HG02840 (cell line): ENCODE measurements around the gene P4HA2.
A peak's percentile ranks its signal among the peaks of the same experiment; 100 is the strongest.

ENCODE experiments used
- ATAC-seq: cut with Tn5 transposase; IDR thresholded peaks from one replicate; pipeline ENCODE4 v1.9.1; 2021; ENCODE audit warnings: mild to moderate bottlenecking, moderate library complexity, moderate number of reproducible peaks; ENCODE audit not compliant: unreplicated experiment, low FRiP score

P4HA2 gene

DNA sequence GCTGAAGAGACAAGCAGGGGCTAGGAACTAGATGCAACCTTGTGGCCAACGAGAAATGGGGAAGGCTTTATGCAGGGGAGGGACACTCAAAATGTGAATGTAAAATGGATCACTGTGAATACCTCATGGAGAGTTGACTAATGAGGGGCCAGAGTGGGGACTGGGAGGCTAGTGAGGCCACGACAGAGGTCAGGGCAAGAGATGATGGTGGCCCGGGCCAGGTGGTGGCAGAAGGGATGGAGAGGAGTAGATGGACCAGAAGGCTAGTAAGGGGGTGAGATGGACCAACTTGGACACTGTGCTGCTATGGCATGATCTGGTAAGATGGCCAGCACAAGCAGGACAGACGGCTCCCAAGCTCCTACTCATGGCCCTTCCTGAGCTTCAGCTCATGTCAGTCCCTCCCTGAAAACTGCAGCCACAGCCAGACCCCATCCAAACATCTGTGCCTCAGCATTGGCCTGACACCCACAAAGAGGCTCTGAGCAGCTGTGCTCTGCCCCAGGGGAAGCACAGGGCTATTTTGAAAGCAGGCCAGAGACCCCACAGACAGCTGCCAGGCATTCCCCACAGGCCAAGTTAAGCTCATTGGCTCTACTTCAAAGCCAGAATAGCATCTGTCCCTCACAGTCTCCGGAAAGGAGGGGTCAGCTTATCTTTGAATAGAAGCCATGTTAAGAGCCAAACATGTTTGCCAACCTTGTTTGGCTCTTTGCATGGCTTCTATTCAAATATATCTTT is 22.1 kb downstream of the P4HA2 start:
- ATAC-seq: peak; percentile 52

DNA sequence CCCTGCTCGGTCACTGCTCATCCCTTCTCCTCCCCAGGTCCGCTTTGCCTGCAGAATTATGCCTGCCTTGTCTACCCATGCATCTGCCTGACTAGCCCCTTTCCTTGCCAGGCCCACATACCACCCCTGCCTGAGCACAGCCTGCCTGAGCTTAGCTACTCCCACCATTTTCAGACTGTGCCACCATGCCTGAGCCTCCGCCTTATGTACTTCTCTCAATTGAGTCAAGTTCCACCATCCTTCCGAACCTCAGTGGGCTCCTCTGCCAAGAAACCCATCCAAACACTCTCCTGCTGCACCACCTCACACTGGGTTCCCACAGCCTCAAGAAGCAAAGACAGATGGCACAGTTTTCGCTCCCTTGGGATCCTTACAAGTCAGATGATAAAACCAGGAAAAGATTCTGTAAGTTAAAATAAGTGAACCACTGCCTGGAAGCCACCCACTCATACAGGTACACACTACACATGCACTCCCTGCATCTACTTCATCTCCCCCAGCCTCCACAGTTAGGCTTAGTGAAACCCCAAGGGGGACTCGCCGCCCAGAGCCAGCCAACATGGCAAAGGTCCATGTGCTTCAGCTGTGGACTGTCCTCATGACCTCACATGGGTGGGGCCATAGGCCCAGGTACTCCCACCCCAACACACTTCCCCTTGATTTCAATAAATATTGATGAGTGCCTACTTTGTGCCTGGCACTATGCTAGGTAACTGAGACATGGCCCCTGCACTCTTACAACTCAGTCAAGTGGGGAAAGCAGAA is 23.1 kb downstream of the P4HA2 start:
- no peak for ATAC-seq

DNA sequence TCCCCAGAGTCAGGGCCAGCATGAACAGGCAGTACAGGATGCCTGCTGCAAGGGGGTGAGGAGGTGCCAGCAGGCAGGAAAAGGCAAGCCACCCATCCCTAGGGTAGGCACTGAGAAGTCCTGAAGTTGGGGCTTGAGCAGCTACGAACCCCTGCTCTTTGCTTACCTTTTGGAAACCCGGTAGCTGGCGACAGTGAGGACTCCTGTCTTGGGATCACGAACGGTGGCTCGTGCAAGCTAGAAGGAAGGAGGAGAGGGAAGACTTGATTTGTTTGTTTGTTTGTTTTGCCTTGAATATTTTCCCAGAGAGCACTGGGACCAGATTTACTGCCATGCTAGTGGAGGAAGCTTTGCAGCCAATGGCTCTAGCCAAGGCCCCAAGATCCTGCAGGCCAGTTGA is 23.7 kb downstream of the P4HA2 start:
- no peak for ATAC-seq

DNA sequence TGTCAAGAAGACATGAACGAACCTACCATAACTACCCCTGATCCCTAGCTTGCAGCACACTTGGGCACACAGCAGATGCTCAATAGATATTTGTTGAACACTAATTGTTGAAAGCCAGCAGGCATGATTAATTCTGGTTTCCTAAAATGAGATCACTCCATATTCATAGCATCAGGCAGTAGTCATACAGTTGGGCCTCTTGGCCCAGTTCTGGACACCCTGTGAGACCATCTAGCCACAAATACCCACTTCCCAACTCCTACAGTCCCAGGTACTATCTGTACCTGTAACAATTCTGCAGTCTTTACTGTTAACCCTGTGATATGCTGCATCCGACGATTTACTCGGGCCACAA is 24.2 kb downstream of the P4HA2 start:
- no peak for ATAC-seq

DNA sequence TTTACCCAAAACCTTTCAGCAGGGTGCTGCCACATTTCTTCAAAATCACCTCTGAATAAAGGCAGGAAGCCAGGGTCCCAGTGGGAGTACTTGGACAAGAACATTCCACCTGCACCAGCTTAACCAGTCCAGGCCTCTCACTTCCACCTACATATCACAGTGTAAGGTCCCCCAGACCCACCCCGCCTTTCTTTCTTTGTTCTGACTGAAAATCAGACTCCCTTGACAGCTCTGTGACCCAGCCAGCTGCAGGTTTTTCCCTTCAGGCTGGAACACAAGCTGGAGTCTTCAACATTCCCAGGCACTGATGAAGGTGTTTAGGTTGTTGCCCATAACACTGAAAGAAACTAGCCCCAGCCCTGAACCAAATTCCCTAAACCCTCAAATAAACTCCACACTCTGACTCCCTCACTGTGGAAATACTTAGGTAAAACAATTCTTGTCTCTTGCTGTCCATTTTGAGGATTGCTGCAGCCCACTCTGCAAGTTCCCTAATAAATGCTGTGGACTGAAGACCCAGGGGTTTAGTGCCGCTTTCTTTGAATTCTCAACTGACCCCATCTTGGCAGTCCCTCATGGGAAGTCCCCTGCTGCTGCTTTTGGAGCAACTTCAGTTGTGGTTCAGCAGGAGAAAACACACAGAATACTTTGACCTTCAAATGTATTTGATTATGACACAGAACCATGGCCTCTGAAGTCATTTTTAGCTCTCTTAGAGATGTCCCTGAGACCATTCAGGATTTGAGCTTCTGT is 24.8 kb downstream of the P4HA2 start:
- no peak for ATAC-seq

DNA sequence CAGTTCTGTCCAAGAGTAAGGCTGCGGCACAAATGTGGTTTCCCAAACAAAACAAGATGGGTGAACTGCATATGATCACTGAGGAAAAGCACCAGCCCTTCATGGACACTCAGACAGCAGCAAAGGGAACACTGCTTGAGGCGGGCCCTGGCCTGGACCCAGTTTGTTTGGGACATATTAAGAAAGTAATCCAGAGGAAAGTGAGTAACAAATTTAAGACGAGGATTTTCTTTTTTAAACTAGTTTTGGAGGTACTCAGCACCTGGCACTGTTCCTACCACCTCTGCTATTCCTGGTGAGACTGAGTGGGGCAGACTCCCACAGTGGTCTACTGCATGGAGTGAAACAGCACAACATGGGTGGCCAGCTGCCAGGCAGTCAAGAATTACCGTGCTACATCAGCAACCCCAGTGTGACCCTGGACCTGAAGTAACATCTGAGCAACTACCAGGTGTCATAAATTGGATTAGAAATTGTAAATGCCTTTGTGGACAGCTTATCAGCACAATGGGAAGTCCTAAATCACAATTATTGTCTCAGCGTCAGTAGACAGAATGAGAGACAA is 28.5 kb downstream of the P4HA2 start:
- no peak for ATAC-seq

DNA sequence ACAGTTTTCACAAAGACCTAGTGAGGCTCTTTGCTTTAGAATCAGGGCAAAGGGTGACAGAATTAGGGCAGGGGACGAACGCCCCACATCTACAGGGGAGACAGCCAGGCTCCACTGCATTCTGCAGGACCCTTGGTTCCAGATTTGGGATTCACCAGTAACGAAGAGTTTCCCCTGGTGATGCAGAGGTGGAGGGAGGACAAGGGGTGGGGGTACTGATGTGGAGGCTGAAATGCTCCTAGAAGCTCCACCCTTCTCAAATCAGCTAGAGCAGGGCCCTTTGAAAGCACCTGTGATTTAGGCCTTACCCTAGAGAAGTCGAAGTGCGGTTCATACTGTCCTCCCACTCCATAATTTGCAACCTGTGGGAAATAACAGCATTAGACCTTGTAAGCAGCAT is 29.1 kb downstream of the P4HA2 start:
- no peak for ATAC-seq

DNA sequence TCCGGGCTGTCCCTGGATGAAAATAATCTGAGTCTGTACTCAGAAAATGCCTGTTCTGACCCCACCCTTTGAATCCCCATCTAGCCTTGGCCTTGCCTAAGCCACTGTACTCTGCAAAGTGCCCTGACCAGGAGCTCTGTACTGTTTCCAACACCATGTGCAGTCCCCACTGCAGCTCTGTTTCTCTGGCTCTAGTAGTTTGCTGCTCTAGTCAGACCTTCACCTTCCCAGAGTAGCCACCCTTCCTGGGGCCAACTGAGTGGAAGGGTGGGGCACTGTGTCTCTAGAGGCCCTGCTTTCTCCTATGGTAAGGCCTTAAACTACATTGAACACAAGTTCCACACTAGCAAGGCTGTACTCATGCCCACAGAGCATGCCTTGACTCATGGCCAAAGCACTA is 31.9 kb downstream of the P4HA2 start:
- ATAC-seq: no peak

DNA sequence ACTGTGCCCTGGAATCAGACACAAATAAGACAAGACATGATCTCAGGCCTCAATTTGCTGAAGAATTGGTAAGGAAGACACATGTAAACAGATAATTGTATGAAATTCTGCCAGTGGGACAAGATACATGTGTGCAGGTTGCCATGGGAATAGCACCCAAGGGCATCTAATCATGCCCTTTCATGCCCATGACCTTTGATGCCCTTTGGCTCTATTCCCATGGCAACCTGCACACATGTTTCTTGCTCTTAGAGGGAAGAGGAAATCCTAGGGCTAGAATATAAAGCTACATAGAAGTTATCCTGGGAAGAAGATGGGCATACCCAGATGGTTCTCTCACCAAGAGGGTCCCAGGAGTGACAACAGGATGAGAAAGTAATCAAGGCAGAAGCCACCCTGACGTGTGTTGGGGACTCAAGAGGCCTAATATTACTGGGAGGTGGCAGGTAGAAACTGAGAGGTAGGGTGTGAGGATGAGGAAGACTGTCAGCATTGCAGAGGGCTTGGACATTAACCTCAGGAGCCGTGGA is 34.4 kb downstream of the P4HA2 start:
- ATAC-seq: no peak

DNA sequence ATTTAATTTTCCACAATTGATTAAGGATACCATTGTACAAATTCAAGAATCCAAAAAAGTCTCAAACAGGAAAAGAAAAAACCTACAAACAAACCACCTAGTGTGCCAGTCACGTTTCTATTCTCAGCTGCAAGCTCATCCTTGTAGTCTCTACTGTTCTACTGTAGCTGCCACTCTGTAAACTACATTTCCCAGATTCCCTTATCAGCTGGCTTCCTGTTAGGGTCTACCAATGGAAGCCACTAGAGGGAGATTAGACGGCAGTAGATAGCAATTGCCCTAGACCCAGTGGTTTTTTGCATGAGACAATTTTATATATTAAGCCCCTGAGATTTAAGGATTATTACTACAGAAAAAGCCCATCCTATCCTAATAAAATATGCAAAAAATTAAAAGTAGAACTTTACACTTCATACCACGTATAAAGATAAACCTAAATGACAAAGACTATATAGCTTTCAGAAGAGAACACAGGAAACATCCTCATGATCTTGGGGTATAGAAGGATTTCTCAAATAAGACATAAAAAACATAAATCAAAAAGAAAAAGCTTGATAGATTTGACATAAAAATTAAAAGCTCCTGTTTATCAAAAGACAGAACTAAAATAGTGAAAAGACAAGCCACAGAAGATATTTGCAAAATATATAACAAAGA is 37.4 kb downstream of the P4HA2 start:
- ATAC-seq: peak; percentile 74

DNA sequence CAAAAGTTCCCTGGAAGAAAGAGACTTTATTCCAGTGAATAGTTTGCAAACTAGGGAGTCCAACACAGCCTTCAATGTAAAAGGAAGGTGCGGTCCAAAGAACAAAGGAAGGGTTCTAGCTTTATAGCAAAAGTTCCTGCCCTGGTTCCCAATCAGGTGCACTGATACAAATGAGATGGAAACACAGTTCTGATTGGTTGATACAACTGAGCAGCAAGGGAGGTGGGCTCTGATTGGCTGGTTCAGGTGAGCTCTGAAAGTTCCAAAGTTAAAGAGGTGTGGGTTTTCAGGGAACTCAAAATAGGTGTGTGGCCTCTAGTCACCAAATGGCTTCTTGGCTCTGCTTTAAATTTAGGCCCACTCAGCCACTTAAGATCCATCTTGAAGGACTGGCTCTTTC is 43.1 kb downstream of the P4HA2 start:
- no peak for ATAC-seq

DNA sequence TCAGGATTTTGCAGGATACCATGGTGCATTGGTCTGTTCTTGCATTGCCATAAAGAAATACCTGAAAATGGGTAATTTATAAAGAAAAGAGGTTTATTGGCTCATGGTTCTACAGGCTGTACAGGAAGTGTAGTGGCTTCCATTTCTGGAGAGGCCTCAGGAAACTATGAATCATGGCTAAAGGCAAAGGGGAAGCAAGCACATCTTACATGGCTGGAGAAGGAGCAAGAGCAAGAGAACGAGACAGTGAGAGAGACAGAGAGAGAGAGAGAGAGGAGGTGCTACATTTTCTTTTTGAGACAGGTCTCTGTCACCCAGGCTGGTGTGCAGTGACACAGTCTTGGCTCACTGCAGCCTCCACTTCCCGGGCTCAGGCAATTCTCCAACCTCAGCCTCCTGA is 43.9 kb downstream of the P4HA2 start:
- no peak for ATAC-seq

DNA sequence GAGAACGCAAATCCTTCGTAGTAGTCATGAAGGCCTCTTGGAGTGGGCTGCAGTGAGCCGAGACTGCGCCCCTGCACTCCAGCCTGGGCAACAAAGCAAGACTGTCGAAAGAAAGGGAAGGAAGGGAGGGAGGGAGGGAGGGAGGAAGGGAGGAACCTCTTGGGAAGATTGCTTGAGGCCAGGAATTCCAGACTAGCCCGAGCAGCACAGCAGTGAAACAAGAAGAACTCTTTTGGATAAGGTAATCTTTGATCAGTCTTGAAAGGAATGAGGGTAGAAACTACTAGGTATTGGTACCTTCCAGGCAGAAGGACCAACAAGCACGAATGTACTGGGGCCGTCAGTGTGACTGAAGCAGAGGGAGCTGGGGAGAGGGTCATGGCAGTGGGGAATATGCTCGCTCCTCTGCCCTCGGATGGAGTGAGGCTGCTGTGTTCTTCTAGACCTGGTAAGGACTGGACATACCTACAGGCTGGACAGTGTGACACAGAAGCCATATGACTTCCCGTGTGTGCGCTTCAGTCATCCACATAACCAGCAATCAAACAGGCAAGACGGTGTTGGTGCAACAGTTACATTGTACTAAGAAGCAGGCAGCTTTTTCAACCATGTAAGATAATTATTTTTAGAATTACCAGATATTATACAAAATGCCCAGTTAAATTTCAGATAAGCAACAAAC is 45.2 kb downstream of the P4HA2 start:
- ATAC-seq: no peak

DNA sequence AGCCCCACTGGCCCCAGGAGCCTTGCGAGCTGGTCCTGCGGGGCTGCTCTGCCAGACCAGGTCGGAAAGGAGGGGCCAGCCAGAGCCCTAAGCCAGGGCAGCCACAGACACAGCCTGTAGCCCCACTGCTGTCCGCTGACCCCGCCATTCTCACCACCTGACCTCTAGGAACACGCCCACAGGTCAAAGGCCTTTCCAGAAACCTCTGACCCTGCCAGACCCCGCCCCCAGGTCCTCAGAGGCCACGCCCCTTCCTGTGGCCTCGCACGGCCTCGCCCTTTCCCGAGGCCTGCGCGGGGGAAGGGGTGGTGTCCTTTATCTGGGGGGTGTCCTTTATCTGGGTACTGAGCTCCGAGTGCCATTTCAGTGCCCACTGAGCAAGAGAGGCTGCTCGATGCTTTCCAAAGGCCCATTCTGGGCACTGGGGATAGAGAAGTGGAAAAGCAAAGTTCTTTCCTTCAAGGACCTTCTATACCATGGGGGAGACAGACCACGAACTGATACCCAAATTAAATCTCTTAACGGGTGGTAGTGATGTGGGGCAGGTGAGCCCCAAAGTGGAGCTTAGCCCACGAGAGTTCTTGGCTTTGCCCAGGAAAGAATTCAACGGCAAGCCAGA is 46.5 kb downstream of the P4HA2 start:
- ATAC-seq: no peak

DNA sequence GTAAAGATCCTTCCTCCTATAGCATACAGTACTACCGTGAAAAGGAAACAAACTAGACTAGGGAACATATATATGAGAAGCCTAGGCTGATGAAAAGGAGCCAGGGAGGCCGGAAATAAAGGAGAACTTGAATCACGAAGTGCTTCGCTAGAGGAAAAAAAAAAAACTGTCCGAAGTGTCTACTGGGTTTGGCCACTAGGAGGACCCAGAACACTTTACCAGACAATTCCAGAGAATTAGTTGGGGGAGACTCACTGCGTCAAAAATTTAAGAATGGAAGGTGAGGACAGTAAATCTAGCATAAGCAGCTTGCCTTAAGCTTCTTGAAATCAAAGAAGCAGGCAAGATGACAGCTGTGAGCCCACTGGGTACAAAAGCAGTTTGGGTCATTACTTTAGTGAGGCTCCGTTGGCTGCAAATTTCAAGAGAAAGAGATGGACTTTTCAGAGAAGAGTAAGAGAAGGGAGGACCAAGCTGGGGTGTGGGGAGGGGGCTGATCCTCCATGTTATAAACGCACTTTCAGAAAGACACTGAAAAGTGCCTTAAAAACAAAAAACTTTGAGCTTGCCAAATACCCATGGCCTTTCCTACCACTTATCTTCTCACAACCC is 47.4 kb downstream of the P4HA2 start:
- ATAC-seq: no peak

DNA sequence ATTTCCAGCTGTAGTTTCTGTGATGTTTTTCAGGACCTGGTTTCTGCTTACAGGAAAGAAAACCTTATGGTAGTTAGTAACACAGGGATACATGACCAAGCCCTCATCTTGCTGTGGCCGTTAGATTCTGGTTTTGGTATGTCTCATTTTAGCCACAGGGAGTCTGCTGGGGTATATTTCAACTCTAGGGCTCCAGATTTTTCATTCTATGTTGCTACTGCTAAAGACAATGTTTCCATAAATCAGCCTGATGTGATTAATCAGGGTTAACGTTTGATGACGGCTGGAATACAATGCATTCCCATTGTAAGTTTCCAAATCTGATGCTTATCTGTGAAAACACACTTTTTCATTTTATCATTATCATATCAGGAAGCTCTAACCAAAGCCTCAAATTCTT is 48.2 kb downstream of the P4HA2 start:
- no peak for ATAC-seq

DNA sequence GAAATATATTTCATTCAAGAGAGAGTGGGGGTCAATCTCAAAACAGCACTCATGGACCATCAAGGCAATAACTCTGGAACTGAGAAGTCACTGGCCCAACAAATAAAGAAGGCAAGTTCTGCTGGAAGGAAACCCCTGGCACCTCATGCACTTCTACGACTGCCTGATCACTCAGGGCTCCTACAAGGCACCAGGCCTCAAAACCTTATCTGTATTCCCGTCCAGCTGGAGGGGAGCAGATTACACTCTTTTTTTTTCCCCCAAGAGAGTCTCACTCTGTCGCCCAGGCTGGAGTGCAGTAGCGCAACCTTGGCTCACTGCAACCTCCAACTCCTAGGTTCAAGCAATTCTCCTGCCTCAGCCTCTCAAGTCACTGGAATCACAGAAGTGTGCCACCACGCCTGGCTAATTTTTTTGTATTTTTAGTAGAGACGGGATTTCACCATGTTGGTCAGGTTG is 49.9 kb downstream of the P4HA2 start:
- no peak for ATAC-seq

DNA sequence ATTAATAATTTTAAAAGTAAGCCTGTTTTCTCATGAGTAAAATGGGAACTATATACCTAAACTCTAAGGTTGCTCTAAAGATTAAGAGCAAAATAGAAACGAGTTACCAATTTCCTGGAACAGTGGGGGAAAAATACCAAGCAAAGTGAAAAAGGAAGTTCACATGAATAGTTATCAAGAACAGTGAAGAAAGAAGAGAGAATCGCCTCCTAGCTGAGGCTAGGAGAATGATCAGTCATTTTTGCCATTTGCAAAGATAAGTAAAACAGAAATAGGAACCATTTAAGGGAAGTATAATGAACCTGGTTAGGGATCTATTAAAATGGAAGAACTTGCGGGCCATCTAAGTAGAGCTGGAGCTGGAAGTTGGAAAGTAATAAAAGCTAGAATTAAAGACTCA is 50.7 kb downstream of the P4HA2 start:
- ATAC-seq: no peak

DNA sequence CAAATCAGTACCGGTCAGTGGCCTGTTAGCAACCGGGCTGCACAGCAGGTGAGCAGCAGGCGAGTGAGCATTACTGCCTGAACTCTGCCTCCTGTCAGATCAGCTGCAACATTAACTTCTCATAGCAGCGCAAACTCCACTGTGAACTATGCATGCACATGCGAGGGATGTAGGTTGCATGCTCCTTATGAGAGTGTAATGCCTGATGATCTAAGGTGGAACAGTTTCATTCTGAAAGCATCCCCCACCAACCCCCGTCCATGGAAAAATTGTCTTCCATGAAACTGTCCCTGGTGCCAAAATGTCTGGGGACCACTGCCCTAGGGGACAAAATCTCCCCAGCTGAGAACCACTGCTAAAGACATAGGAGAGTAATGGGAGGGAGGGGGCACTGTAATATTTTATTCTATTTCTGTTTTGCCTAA is 51.1 kb downstream of the P4HA2 start:
- ATAC-seq: no peak
